ENCODE measurements around the gene NEBL.

- TF ChIP-seq CTCF (IDR thresholded peaks at IDR 0.05 in 2 of 3, conservative IDR thresholded peaks at IDR 0.05 in 1 of 3; ENCODE audit: borderline replicate concordance in 1 of 3, insufficient read depth in 1 of 3, low read depth in 2 of 3, low read length in 2 of 3) (no peak), FOSL1 (IDR thresholded peaks at IDR 0.05; ENCODE audit: low read depth) (no peak), EZH2phosphoT487 (IDR thresholded peaks at IDR 0.05; ENCODE audit: borderline replicate concordance) (no peak), YY1 (IDR thresholded peaks at IDR 0.05; ENCODE audit: extremely low read depth, insufficient replicate concordance, low read depth, low read length) (no peak), SIN3A (IDR thresholded peaks at IDR 0.05; ENCODE audit: low read depth) (no peak), EZH2 (IDR thresholded peaks at IDR 0.05) (no peak)
Measured at GRCh38 chr10:20841419-20841818, 55.7 kb downstream of the NEBL start.

Measured in HCT116 (cell line).